ENCODE measurements around the gene TIAM1. TPM values are rescaled to one million over a fixed set of nuclear protein-coding genes. Genes with fewer than 3 reads are reported as not detected.

The TIAM1 gene
- total RNA-seq, 4 donors from 2014 or later = 0.66 to 3.5 (median 1.0) TPM

DNA sequence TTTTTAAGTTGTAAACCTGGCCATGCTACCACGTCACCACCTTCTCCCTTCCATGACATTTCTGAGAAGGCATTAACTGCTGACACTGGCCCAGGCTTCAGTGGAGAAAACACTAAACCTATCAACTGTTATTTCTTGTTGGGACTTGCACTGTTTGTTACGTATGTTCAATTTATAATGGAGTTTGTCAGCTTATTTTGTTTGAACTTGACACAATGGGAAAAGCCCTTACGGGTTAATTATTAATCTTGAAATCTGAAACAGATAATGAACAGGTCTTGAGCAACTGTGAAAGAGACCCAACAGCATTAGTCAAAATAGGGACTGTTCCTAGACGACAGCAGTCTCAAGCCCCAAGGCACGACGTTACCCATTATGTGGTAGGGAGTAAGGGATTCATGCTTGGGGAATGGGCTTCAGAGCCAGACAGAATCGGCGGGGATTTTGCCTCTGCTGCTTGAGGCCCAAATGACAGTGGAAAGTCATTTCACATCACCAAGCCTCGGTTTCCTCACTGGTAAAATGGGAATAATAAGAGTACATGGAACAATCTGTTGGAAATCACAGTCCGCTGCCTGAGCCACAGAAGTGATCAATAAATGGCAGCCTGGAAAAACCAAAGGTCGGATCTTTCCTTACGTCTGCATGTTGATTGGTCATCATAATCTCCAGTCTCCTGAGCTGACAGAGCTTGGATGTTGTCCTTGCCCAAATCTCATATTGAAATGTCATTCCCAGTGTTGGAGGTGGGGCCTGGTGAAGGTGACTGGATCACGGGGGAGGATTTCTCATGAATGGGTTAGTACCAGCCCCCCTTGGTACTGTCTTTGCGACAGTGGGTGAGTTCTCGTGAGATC is 44.5 kb downstream of the TIAM1 start:
- Histone ChIP-seq H3K27me3 (no peaks in the 10 kb centered on the region), H3K9me3 (no peaks in the 10 kb centered on the region), H3K36me3 (no peaks in the 10 kb centered on the region), H3K27ac (no peak overlapping the region), H3K4me3 (no peak overlapping the region), H3K4me1 (no peaks in the 10 kb centered on the region)
- in situ Hi-C loops (cut with MboI; ENCODE audit: low sequenced_read_pairs in 4 of 4) (no loop called here), intact Hi-C loops (cut with DNase I; ENCODE audit: low total_unique reads) (no loop called here)
- no peak for TF ChIP-seq POLR2A (IDR thresholded peaks at IDR 0.05)
- TF ChIP-seq, protein P1, sequence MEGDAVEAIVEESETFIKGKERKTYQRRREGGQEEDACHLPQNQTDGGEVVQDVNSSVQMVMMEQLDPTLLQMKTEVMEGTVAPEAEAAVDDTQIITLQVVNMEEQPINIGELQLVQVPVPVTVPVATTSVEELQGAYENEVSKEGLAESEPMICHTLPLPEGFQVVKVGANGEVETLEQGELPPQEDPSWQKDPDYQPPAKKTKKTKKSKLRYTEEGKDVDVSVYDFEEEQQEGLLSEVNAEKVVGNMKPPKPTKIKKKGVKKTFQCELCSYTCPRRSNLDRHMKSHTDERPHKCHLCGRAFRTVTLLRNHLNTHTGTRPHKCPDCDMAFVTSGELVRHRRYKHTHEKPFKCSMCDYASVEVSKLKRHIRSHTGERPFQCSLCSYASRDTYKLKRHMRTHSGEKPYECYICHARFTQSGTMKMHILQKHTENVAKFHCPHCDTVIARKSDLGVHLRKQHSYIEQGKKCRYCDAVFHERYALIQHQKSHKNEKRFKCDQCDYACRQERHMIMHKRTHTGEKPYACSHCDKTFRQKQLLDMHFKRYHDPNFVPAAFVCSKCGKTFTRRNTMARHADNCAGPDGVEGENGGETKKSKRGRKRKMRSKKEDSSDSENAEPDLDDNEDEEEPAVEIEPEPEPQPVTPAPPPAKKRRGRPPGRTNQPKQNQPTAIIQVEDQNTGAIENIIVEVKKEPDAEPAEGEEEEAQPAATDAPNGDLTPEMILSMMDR (IDR thresholded peaks at IDR 0.05 in 4 of 5, conservative IDR thresholded peaks at IDR 0.05 in 1 of 5) = no peak
- ATAC-seq = no peak
- no peak for DNase-seq

- H3K27me3 ChIP-seq = no peaks in the 10 kb centered on the region
- in situ Hi-C loops (cut with MboI; ENCODE audit: low sequenced_read_pairs in 4 of 4) = no loop called here
- H3K9me3 ChIP-seq = no peaks in the 10 kb centered on the region
- no peak for TF ChIP-seq POLR2A (IDR thresholded peaks at IDR 0.05)
- TF ChIP-seq, protein P1 (IDR thresholded peaks at IDR 0.05 in 4 of 5, conservative IDR thresholded peaks at IDR 0.05 in 1 of 5) = no peak
- intact Hi-C loops (cut with DNase I; ENCODE audit: low total_unique reads) = no loop called here
- H3K36me3 ChIP-seq = no peaks in the 10 kb centered on the region
- DNase-seq (no peak), ATAC-seq (no peak)
- no peak overlapping the region for H3K27ac ChIP-seq
- H3K4me3 ChIP-seq = no peak overlapping the region
- H3K4me1 ChIP-seq = no peaks in the 10 kb centered on the region
Observed at GRCh38 chr21:31298618-31299269, 45.3 kb downstream of the TIAM1 start.

DNA sequence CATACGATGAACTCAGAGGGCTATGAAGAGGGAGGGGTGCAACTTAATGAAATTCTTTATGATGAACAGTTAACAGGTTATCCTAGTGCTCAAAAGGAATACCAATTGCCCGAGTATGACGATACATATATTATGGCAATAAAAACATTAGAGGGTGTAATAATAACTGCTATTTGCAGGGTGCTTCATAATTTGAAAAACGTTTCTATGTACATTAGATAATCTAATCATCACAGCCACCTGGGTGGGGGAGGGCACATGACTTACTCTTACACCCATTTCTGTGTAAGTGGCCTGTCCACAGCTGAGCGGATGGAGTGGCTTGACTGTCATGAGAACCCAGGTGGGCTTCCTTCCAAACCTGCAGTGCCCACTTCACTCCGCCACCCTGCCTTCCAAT is 46.3 kb downstream of the TIAM1 start:
- intact Hi-C loops (cut with DNase I; ENCODE audit: low total_unique reads) = no loop called here

GRCh38 chr21:31295676-31296075 is 48.4 kb downstream of the TIAM1 start:
- no peaks in the 10 kb centered on the region for H3K27me3 ChIP-seq
- intact Hi-C loops (cut with DNase I; ENCODE audit: low total_unique reads) (no loop called here), in situ Hi-C loops (cut with MboI; ENCODE audit: low sequenced_read_pairs in 4 of 4) (no loop called here)
- no peak overlapping the region for H3K27ac ChIP-seq
- H3K4me1 ChIP-seq = no peaks in the 10 kb centered on the region
- ATAC-seq = no peak
- TF ChIP-seq, protein P1 (IDR thresholded peaks at IDR 0.05 in 4 of 5, conservative IDR thresholded peaks at IDR 0.05 in 1 of 5) = no peak
- no peak for TF ChIP-seq POLR2A (IDR thresholded peaks at IDR 0.05)
- no peaks in the 10 kb centered on the region for H3K36me3 ChIP-seq
- no peak for DNase-seq
- H3K4me3 ChIP-seq = no peak overlapping the region
- no peaks in the 10 kb centered on the region for H3K9me3 ChIP-seq

More for the DNA sequence above, 46.3 kb downstream of the TIAM1 start:
- H3K27ac ChIP-seq = no peak overlapping the region
- no peaks in the 10 kb centered on the region for H3K4me1 ChIP-seq
- DNase-seq = no peak
- no peaks in the 10 kb centered on the region for H3K36me3 ChIP-seq
- H3K4me3 ChIP-seq = no peak overlapping the region
- ATAC-seq = no peak
- in situ Hi-C loops (cut with MboI; ENCODE audit: low sequenced_read_pairs in 4 of 4) = no loop called here
- H3K9me3 ChIP-seq = no peaks in the 10 kb centered on the region
- H3K27me3 ChIP-seq = no peaks in the 10 kb centered on the region
- TF ChIP-seq, protein P1 (IDR thresholded peaks at IDR 0.05 in 4 of 5, conservative IDR thresholded peaks at IDR 0.05 in 1 of 5) = no peak
- no peak for TF ChIP-seq POLR2A (IDR thresholded peaks at IDR 0.05)

All from gastrocnemius medialis (tissue), 4 donors.